Kidney (tissue), 14 donors: ENCODE data around the gene ZNF280B. TPM values are rescaled to one million over a fixed set of nuclear protein-coding genes. Genes with fewer than 3 reads are reported as not detected.

Source experiments
- DNase-seq, 5 donors: peaks; one replicate each; pipeline ENCODE4 v3.0.0-alpha.2; 2013 to 2020
- FAIRE-seq: peaks from 2 replicates; lab custom pipeline; 2012; peaks lifted over from hg19 to GRCh38; lab: Jason Lieb, UNC
- H3K27ac ChIP-seq, 2 donors: one replicate each; pipeline ENCODE4 v1.7.0; 2013; ENCODE audit warnings: low read depth in 2 of 2, low read length in 2 of 2, inconsistent platforms in 1 of 2
- H3K27me3 ChIP-seq: one replicate; pipeline ENCODE4 v1.7.1; 2013; ENCODE audit warnings: low read length, inconsistent platforms; ENCODE audit not compliant: control insufficient read depth, insufficient read depth
- H3K36me3 ChIP-seq, 3 donors: one replicate each; pipeline versions ENCODE4 v1.7.0 to v1.7.1; 2013; ENCODE audit warnings: low read length in 3 of 3, control low read depth in 1 of 3, inconsistent platforms in 1 of 3; ENCODE audit not compliant: insufficient read depth in 3 of 3, control insufficient read depth in 2 of 3
- H3K4me1 ChIP-seq, 3 donors: one replicate each; pipeline versions ENCODE4 v1.7.0 to v1.7.1; 2013; ENCODE audit warnings: low read length in 3 of 3, inconsistent platforms in 1 of 3, low read depth in 1 of 3; ENCODE audit not compliant: control insufficient read depth in 2 of 3, insufficient read depth in 2 of 3
- H3K4me3 ChIP-seq, 3 donors: one replicate each; pipeline versions ENCODE4 v1.7.0 to v1.8.1; 2013; ENCODE audit warnings: low read length in 3 of 3, control low read depth in 1 of 3, inconsistent platforms in 1 of 3
- H3K9ac ChIP-seq, 3 donors: one replicate each; pipeline versions ENCODE4 v1.7.0 to v1.7.1; 2013; ENCODE audit warnings: low read length in 3 of 3, control low read depth in 1 of 3, inconsistent platforms in 1 of 3
- H3K9me3 ChIP-seq, 3 donors: one replicate each; pipeline versions ENCODE4 v1.7.0 to v1.7.1; 2013; ENCODE audit warnings: low read length in 3 of 3, control low read depth in 1 of 3, inconsistent platforms in 1 of 3; ENCODE audit not compliant: control insufficient read depth in 2 of 3, insufficient read depth in 1 of 3
- CTCF ChIP-seq: IDR thresholded peaks from 3 replicates; pipeline ENCODE4 v1.5.1; 2012; ENCODE audit warnings: mild to moderate bottlenecking, moderate library complexity, borderline replicate concordance; ENCODE audit not compliant: insufficient read depth; ENCODE audit errors: extremely low read depth
- intact Hi-C: fragments of 100-400 bp; cut with DNase I; formaldehyde crosslinking; loops from one replicate; pipeline ENCODE4 v1.11.1; 2022
- polyA plus RNA-seq: library from polyadenylated mRNA; stranded (reverse); fragments of 350-450 nt; fragmentation: Illumina TruSeq; extraction: RNeasy Lipid Tissue Mini Kit (QIAGEN cat#74804); gene quantifications from one replicate; pipeline ENCODE4 v1.2.3, GENCODE V29; 2014; ENCODE audit warnings: low read depth, low replicate concordance; ENCODE audit not compliant: insufficient read depth
- total RNA-seq: library from RNA; stranded (reverse); fragmentation: NEBNext Ultra II Directional; extraction: Animal tissue kit (Norgen Biotek cat#: 25700); gene quantifications from one replicate; pipeline ENCODE4 v1.2.1, GENCODE V29; 2021
- donor health status: control.
- donor health status: control.
- donor health status: control.
- donor health status: control.
- donor health status: control.
- donor health status: DM: yes; HTN: yes; CAD: no.
- donor health status: Normal renal cell carcinoma (clear cell type).

Gene ZNF280B
- total and polyA plus RNA-seq, 2 donors from 2014 or later = 0.26 to 1.0 TPM

GRCh38 chr22:22458387-22458786 is 50.2 kb downstream of the ZNF280B start:
- Histone ChIP-seq H3K27me3 (no peaks in the 10 kb centered on the region), H3K36me3 (no peaks in the 10 kb centered on the region), H3K4me3 (no peak overlapping the region), H3K27ac (no peak overlapping the region), H3K9ac (no peak overlapping the region), H3K9me3 (peaks cover 0 to 28% (median 2%) of the 10 kb centered on the region in 3 donors), H3K4me1 (no peaks in the 10 kb centered on the region)
- TF ChIP-seq CTCF = no peak
- DNase-seq = no peak
- intact Hi-C loops = no loop called here
- FAIRE-seq = no peak

- DNase-seq (no peak), FAIRE-seq (no peak)
- TF ChIP-seq CTCF = no peak
These were observed 53.5 kb downstream of the ZNF280B start for GRCh38 chr22:22454997-22455396.

GRCh38 chr22:22452996-22453686 is 55.4 kb downstream of the ZNF280B start:
- intact Hi-C loops = no loop called here
- Histone ChIP-seq H3K9ac (no peak overlapping the region), H3K4me3 (no peak overlapping the region), H3K36me3 (no peaks in the 10 kb centered on the region), H3K27ac (no peak overlapping the region), H3K4me1 (no peaks in the 10 kb centered on the region), H3K27me3 (no peaks in the 10 kb centered on the region), H3K9me3 (peaks cover 0 to 10% (median 0%) of the 10 kb centered on the region in 3 donors)
- DNase-seq (no peak), FAIRE-seq (no peak)
- TF ChIP-seq CTCF = no peak

More at GRCh38 chr22:22454997-22455396, 53.5 kb downstream of the ZNF280B start:
- Histone ChIP-seq H3K9ac (no peak overlapping the region), H3K9me3 (peaks cover 0 to 29% (median 2%) of the 10 kb centered on the region in 3 donors), H3K4me3 (no peak overlapping the region), H3K36me3 (no peaks in the 10 kb centered on the region), H3K27ac (no peak overlapping the region), H3K27me3 (no peaks in the 10 kb centered on the region), H3K4me1 (no peaks in the 10 kb centered on the region)
- intact Hi-C loops = no loop called here
